ENCODE data around the gene LOXL1.

GRCh38 chr15:73915082-73915481, 11.2 kb upstream of the LOXL1 start:
- TF ChIP-seq CTCF (IDR thresholded peaks at IDR 0.05; ENCODE audit: borderline replicate concordance, extremely low read depth, low read length, poor library complexity, severe bottlenecking) (no peak), EZH2 (IDR thresholded peaks at IDR 0.05; ENCODE audit: borderline replicate concordance, low read depth, low read length, severe bottlenecking) (no peak)
